SU-DHL-6 (cell line): ENCODE data around the gene SERP1.

ENCODE experiments used
- H2AFZ ChIP-seq: fragments of 200-600 bp; sonication (generic); 2 replicates; pipeline ENCODE4 v1.6.1; 2014; ENCODE audit warnings: low read depth, mild to moderate bottlenecking, moderate library complexity, mixed read lengths, antibody characterized with exemption, low read length; ENCODE audit not compliant: severe bottlenecking
- H3F3A ChIP-seq: fragments of 200-600 bp; shearing (Covaris generic); 2 replicates; pipeline ENCODE4 v1.6.0; 2016; ENCODE audit warnings: antibody characterized with exemption, mild to moderate bottlenecking; ENCODE audit not compliant: insufficient read depth
- H3K27ac ChIP-seq: fragments of 200-600 bp; sonication (generic); 2 replicates; pipeline ENCODE4 v1.5.1; 2016; ENCODE audit warnings: low read depth, mild to moderate bottlenecking, low read length, moderate library complexity, mixed read lengths
- H3K27me3 ChIP-seq: fragments of 200-600 bp; sonication (generic), shearing (Covaris generic); 2 replicates; pipeline ENCODE4 v1.6.0; 2014; ENCODE audit warnings: mild to moderate bottlenecking, low read length
- H3K36me3 ChIP-seq: fragments of 200-600 bp; sonication (generic); 2 replicates; pipeline ENCODE4 v1.6.1; 2014; ENCODE audit warnings: mild to moderate bottlenecking, low read length, mixed read lengths
- H3K4me2 ChIP-seq: fragments of 300-600, 200-600 bp; shearing (Covaris generic), sonication (generic); 2 replicates; pipeline ENCODE4 v1.6.0; 2014; ENCODE audit warnings: low read length, low read depth, mild to moderate bottlenecking; ENCODE audit not compliant: poor library complexity, severe bottlenecking
- H3K4me3 ChIP-seq: fragments of 200-600 bp; sonication (generic); 2 replicates; pipeline ENCODE4 v1.5.1; 2014; ENCODE audit warnings: antibody characterized with exemption, low read length, mild to moderate bottlenecking, mixed read lengths; ENCODE audit not compliant: insufficient read depth, poor library complexity, severe bottlenecking
- H3K79me2 ChIP-seq: fragments of 200-600 bp; sonication (generic); 2 replicates; pipeline ENCODE4 v1.6.1; 2014; ENCODE audit warnings: mild to moderate bottlenecking, low read length, moderate library complexity; ENCODE audit not compliant: insufficient read depth
- H3K9ac ChIP-seq: fragments of 200-600 bp; sonication (generic); 2 replicates; pipeline ENCODE4 v1.7.0; 2014; ENCODE audit warnings: mild to moderate bottlenecking, low read length
- H3K9me2 ChIP-seq: fragments of 200-600 bp; sonication (generic); replicated peaks from 2 replicates; pipeline ENCODE4 v1.6.1; 2014; ENCODE audit warnings: low read length; ENCODE audit not compliant: insufficient read depth
- H3K9me3 ChIP-seq: fragments of 200-600 bp; sonication (generic); 2 replicates; pipeline ENCODE4 v1.6.1; 2014; ENCODE audit warnings: low read length, mixed read lengths; ENCODE audit not compliant: insufficient read depth
- H4K20me1 ChIP-seq: fragments of 200-600 bp; sonication (generic); 2 replicates; pipeline ENCODE4 v1.6.1; 2014; ENCODE audit warnings: low read depth, mild to moderate bottlenecking, antibody characterized with exemption, low read length, moderate library complexity, mixed read lengths
- CTCF ChIP-seq: fragments of 200-600 bp; sonication (generic); IDR thresholded peaks from one replicate; pipeline ENCODE4 v1.5.1; 2017; ENCODE audit warnings: antibody characterized with exemption, mild to moderate bottlenecking, low read length, moderate library complexity; ENCODE audit not compliant: insufficient read depth, poor library complexity, severe bottlenecking
- EZH2phosphoT487 ChIP-seq: fragments of 200-600 bp; sonication (generic), shearing (Covaris generic); conservative IDR thresholded peaks from 2 replicates; pipeline ENCODE4 v1.6.1; 2018; ENCODE audit warnings: mild to moderate bottlenecking, antibody characterized with exemption, low read length, moderate library complexity, mixed read lengths

SERP1 gene

GRCh38 chr3:150519026-150519425, 27.3 kb downstream of the SERP1 start:
- no peaks in the 10 kb centered on the region for H3K79me2 ChIP-seq
- H3K36me3 ChIP-seq = no peaks in the 10 kb centered on the region
- no peak overlapping the region for H3K4me3 ChIP-seq
- no peak overlapping the region for H3K4me2 ChIP-seq
- H4K20me1 ChIP-seq = no peaks in the 10 kb centered on the region
- H3K9me3 ChIP-seq = no peaks in the 10 kb centered on the region
- no peaks in the 10 kb centered on the region for H3K27me3 ChIP-seq
- no peaks in the 10 kb centered on the region for H3F3A ChIP-seq
- TF ChIP-seq EZH2phosphoT487 (no peak), CTCF (no peak)
- H3K9me2 ChIP-seq = no peaks in the 10 kb centered on the region
- H3K27ac ChIP-seq = no peak overlapping the region
- no peak overlapping the region for H3K9ac ChIP-seq
- H2AFZ ChIP-seq = no peak overlapping the region

- Histone ChIP-seq H2AFZ (no peak overlapping the region), H3K9me3 (no peaks in the 10 kb centered on the region), H3K36me3 (no peaks in the 10 kb centered on the region), H4K20me1 (no peaks in the 10 kb centered on the region), H3K4me2 (no peak overlapping the region), H3K27ac (no peak overlapping the region), H3F3A (no peaks in the 10 kb centered on the region), H3K27me3 (no peaks in the 10 kb centered on the region), H3K4me3 (no peak overlapping the region), H3K79me2 (no peaks in the 10 kb centered on the region), H3K9me2 (no peaks in the 10 kb centered on the region), H3K9ac (no peak overlapping the region)
- TF ChIP-seq EZH2phosphoT487 = no peak
- no peak for TF ChIP-seq CTCF
Measured at GRCh38 chr3:150515210-150515609, 31.1 kb downstream of the SERP1 start.

- no peak for TF ChIP-seq EZH2phosphoT487
- TF ChIP-seq CTCF = no peak
- H3K4me2 ChIP-seq = no peak overlapping the region
- H3K27ac ChIP-seq = no peak overlapping the region
Measured at GRCh38 chr3:150511122-150511821, 35.0 kb downstream of the SERP1 start.

More at GRCh38 chr3:150511122-150511821, 35.0 kb downstream of the SERP1 start:
- H3K27me3 ChIP-seq = no peaks in the 10 kb centered on the region
- H4K20me1 ChIP-seq = no peaks in the 10 kb centered on the region
- H2AFZ ChIP-seq = no peak overlapping the region
- H3F3A ChIP-seq = no peaks in the 10 kb centered on the region
- H3K79me2 ChIP-seq = no peaks in the 10 kb centered on the region
- H3K4me3 ChIP-seq = no peak overlapping the region
- no peaks in the 10 kb centered on the region for H3K36me3 ChIP-seq
- H3K9ac ChIP-seq = no peak overlapping the region
- no peaks in the 10 kb centered on the region for H3K9me2 ChIP-seq
- no peaks in the 10 kb centered on the region for H3K9me3 ChIP-seq
